RPMI7951 (cell line): ENCODE results near the gene SKI. TPM values are rescaled to one million over a fixed set of nuclear protein-coding genes. Genes with fewer than 3 reads are reported as not detected.

Experiments
- DNase-seq: peaks from one replicate; pipeline ENCODE4 v3.0.0-alpha.2; 2012; ENCODE audit warnings: low read depth
- total RNA-seq: library from RNA; depleted of rRNA; stranded (reverse); fragments of >200 nt; shearing (Covaris generic); gene quantifications from 2 replicates; pipeline ENCODE4 v1.2.3, GENCODE V29; 2014

SKI gene
- total RNA-seq, 1 experiment from 2014 or later: 3.5 TPM

GRCh38 chr1:2306151-2306978, 78.2 kb downstream of the SKI start:
- DNase-seq: no peak

GRCh38 chr1:2307064-2307605, 79.0 kb downstream of the SKI start:
- no peak for DNase-seq

GRCh38 chr1:2307972-2308371, 79.9 kb downstream of the SKI start:
- DNase-seq: no peak

GRCh38 chr1:2308844-2309243, 80.7 kb downstream of the SKI start:
- DNase-seq: no peak

- no peak for DNase-seq
Observed at GRCh38 chr1:2310332-2311183, 82.4 kb downstream of the SKI start.

GRCh38 chr1:2311184-2312032, 83.3 kb downstream of the SKI start:
- peak; percentile 15 for DNase-seq

- no peak for DNase-seq
Observed at GRCh38 chr1:2312160-2312514, 84.0 kb downstream of the SKI start.

- DNase-seq: no peak
Observed at GRCh38 chr1:2312515-2313301, 84.6 kb downstream of the SKI start.

GRCh38 chr1:2313651-2314261, 85.6 kb downstream of the SKI start:
- no peak for DNase-seq

GRCh38 chr1:2314273-2314802, 86.2 kb downstream of the SKI start:
- DNase-seq: peak; percentile 58

GRCh38 chr1:2314803-2315673, 86.9 kb downstream of the SKI start:
- DNase-seq: peak; percentile 46

- no peak for DNase-seq
Observed at GRCh38 chr1:2315674-2316450, 87.7 kb downstream of the SKI start.

GRCh38 chr1:2316451-2316961, 88.4 kb downstream of the SKI start:
- DNase-seq: peak; percentile 88

GRCh38 chr1:2317230-2318065, 89.3 kb downstream of the SKI start:
- DNase-seq: no peak

- DNase-seq: no peak
Observed at GRCh38 chr1:2318314-2319278, 90.5 kb downstream of the SKI start.

GRCh38 chr1:2319291-2319690, 91.2 kb downstream of the SKI start:
- no peak for DNase-seq
